Left forelimb (tissue), 1 donor: ENCODE data around the gene SLC22A17.
"Not testable (repeated sequence)": the region's sequence is repeated elsewhere in the genome, so short reads cannot be mapped to it uniquely, and the experiment has no call there.

Experiments used
- DNase-seq: peaks from one replicate; pipeline ENCODE4 v3.0.0-alpha.2; 2018; ENCODE audit warnings: low spot score

SLC22A17 gene

DNA sequence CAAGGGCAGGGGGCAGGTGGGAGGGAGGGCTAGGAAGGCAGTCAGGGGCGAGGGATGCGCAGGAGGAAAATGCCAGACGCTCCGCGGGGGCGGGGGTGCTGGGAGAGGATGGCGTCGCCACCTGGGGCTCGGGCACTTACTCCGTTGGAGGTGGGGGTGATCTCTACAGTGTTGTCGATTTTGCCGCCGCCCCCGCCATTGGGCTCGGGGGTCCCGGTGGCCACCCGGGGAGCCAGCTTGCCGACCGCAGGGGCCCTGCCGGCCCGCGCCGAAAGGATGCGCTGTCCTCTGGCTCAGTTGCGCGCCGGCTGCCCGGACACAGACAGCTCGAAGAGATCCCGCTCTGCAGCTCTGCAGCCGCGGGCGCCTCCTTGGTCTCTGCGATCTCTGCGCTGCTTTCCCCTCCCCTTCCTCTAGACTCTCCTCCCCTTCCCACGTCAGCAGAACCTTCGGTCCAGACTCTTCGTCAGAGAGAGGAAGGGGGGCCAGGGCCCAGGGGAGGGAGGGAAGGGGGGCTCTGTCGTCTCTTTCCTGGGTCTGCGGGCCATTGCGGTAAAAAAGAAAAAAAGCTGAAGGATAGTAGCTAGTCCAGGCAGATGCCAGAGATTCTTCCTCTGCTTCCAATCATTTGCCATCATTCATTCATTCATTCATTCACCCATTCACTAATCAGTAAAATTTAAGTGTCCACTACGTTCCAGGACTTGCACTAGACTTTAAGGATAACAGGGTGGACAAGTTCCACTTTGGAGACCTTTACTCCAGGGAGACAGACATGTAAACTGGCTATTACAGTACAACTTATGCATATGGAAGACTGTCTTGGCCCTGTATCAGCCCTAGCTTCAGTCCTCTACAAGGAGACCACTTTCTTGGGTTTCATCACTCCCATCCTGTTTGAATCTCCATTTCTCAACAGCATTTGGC is at the start of gene SLC22A17:
Gene SLC22A17, minus strand, starts transcription at position 382 of the 927 bp plus-strand sequence.
- DNase-seq = peak; percentile 90

- DNase-seq = no peak
These were observed 48.6 kb upstream of the SLC22A17 start for GRCh38 chr14:23401291-23401690.

GRCh38 chr14:23400496-23401149 is 47.9 kb upstream of the SLC22A17 start:
- not testable (repeated sequence) for DNase-seq

DNA sequence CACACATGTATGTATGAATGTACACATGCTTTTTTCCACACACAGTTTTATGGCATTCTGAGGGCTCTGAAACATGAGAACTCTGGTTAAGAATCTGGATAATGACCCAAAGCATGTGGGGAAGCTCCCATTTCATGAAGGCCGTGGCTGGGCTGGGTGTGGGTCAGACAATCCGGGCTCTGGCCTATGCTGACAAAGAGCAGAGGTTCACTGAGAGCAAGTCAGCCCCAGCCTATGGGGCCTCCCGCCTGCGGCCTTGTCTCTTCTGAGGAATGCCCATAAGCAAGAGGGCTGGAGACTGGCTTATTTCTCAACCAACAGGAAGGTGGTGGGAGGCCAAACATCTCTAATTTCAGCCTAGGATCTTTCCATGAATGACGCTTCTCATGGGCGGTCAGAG is 46.9 kb upstream of the SLC22A17 start:
- DNase-seq = no peak

DNA sequence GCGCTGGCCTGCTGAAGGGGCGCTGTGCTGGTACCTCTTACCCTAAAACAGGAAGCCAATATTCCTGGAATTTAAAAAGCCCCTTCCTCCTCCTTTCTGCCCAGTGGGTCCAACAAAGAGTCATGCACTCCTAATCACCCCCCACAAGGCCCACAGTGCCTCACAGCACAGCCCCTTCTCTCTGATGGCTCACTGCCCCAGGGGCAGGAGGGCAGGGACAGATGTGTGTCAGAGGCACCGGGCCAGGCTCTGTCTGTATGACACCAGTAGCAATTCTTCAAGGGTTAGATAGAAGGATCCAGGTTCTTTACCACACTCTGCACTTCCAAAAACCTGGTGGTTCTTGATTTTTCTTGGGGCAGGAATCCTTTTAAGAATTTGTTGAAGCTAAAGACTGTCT is 46.4 kb upstream of the SLC22A17 start:
- DNase-seq = no peak

- no peak for DNase-seq
These were observed 45.7 kb upstream of the SLC22A17 start for GRCh38 chr14:23398348-23398747.

- DNase-seq = no peak
These were observed 44.2 kb upstream of the SLC22A17 start for GRCh38 chr14:23396781-23397407.

DNA sequence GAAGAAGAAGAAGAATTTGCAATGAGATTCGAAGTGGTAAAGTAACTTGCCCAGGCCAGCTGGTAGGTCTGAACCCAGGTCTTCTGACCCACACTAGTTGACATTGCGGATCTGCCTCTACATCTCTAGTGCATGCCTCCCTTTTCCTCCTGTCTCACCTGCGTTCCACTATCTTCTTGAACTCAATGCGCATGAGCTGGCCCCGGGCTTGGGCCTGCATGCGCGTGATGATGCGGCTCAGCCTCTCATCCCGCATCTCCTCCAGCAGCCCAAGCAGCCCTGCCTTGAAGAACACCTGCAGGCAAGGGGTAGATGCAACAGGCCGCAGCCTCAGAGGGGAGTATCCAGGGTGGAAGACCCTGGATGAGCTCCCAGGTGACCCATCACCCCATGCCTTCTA is 43.4 kb upstream of the SLC22A17 start:
- no peak for DNase-seq

- no peak for DNase-seq
These were observed 39.9 kb upstream of the SLC22A17 start for GRCh38 chr14:23392613-23393012.

- not testable (repeated sequence) for DNase-seq
These were observed 37.2 kb upstream of the SLC22A17 start for GRCh38 chr14:23389871-23390270.

DNA sequence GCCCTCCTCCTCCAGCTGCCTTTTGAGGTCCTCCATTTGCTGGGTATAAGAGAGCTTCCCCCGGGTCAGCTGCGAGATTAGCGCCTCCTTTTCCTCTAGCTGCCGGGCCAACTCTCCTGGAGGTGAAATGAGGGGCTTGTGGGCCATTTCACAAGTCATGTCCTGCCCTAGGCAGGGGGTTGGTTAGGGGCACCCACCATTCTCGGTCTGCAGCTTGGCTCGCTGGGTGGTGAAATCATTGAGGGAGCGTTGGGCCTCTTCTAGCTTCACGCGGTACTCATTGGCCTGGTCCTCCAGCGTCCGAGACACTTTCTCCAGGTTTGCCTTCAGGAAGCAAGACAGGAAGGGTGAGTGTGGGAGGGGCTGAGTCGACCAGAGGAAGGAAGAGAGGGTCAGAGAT is 36.7 kb upstream of the SLC22A17 start:
- DNase-seq = no peak

- DNase-seq = no peak
These were observed 36.3 kb upstream of the SLC22A17 start for GRCh38 chr14:23388996-23389395.

- no peak for DNase-seq
These were observed 35.5 kb upstream of the SLC22A17 start for GRCh38 chr14:23387916-23388882.

GRCh38 chr14:23386999-23387398 is 34.3 kb upstream of the SLC22A17 start:
- no peak for DNase-seq

GRCh38 chr14:23386266-23386657 is 33.6 kb upstream of the SLC22A17 start:
- DNase-seq = not testable (repeated sequence)

GRCh38 chr14:23385642-23386265 is 33.1 kb upstream of the SLC22A17 start:
- DNase-seq = no peak

- no peak for DNase-seq
These were observed 32.6 kb upstream of the SLC22A17 start for GRCh38 chr14:23385244-23385641.

DNA sequence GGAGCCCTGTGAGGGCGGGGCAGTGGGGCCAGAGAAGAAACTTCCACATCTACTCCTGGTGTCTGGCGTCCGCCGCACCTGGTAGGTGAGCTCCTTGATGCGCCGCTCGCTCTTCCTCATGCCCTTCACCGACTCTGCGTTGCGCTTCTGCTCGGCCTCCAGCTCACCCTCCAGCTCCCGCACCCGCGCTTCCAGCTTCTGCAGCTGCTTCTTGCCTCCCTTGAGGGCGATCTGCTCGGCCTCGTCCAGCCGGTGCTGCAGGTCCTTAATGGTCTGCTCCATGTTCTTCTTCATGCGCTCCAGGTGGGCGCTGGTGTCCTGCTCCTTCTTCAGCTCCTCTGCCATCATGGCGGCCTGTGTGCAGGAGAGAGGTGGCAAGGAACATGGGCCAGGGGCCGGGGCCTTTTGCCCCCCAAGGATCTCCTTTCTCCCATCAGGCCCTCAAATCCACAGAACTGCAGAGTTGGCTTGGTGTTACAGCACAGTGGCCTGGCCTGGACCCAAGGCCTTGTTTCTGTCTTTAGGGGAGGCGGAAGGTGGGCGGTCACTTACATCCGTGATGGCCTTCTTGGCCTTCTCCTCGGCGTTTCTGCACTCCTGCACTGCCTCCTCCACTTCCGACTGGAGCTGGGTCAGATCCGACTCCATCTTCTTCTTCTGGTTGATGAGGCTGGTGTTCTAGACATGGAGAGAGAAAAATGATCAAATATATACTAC is 31.8 kb upstream of the SLC22A17 start:
- DNase-seq = no peak

- DNase-seq = no peak
These were observed 30.2 kb upstream of the SLC22A17 start for GRCh38 chr14:23382731-23383440.

DNA sequence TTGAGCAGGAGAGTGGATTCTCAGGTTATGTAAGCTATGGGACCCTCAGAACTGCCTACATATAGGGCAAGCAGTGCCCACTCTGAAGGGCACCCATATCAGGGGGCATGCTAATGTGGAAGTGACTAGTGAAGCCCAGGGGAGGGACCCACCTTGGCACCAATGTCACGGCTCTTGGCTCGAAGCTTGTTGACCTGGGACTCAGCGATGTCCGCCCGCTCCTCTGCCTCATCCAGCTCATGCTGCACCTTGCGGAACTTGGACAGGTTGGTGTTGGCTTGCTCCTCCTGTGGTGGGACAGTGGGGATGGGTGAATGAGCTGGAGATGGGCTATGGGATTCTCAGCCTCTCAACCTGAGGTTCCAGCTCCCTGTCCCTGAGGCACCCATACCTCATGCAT is 29.6 kb upstream of the SLC22A17 start:
- DNase-seq = no peak
